AG10803 (cell line): ENCODE results near the gene NEK6.

Source experiments
- DNase-seq: peaks from one replicate; pipeline ENCODE4 v3.0.0; 2010; ENCODE audit warnings: low read depth
- H3K4me3 ChIP-seq: 2 replicates; pipeline ENCODE4 v1.5.1; 2011; ENCODE audit warnings: mild to moderate bottlenecking, low read length, control low read depth
- CTCF ChIP-seq: conservative IDR thresholded peaks from 2 replicates; pipeline ENCODE4 v1.5.1; 2011; ENCODE audit warnings: mild to moderate bottlenecking, low read length, control low read depth, inconsistent platforms

NEK6 gene

GRCh38 chr9:124358631-124359030, 100.9 kb downstream of the NEK6 start:
- H3K4me3 ChIP-seq: no peak overlapping the region
- DNase-seq: no peak
- no peak for TF ChIP-seq CTCF

- DNase-seq: no peak
- no peak for TF ChIP-seq CTCF
- no peak overlapping the region for H3K4me3 ChIP-seq
Observed at GRCh38 chr9:124359426-124359825, 101.7 kb downstream of the NEK6 start.

GRCh38 chr9:124359855-124360678, 102.3 kb downstream of the NEK6 start:
- no peak overlapping the region for H3K4me3 ChIP-seq
- no peak for DNase-seq
- TF ChIP-seq CTCF: no peak

GRCh38 chr9:124361128-124361527, 103.4 kb downstream of the NEK6 start:
- H3K4me3 ChIP-seq: no peak overlapping the region
- DNase-seq: no peak
- no peak for TF ChIP-seq CTCF

DNA sequence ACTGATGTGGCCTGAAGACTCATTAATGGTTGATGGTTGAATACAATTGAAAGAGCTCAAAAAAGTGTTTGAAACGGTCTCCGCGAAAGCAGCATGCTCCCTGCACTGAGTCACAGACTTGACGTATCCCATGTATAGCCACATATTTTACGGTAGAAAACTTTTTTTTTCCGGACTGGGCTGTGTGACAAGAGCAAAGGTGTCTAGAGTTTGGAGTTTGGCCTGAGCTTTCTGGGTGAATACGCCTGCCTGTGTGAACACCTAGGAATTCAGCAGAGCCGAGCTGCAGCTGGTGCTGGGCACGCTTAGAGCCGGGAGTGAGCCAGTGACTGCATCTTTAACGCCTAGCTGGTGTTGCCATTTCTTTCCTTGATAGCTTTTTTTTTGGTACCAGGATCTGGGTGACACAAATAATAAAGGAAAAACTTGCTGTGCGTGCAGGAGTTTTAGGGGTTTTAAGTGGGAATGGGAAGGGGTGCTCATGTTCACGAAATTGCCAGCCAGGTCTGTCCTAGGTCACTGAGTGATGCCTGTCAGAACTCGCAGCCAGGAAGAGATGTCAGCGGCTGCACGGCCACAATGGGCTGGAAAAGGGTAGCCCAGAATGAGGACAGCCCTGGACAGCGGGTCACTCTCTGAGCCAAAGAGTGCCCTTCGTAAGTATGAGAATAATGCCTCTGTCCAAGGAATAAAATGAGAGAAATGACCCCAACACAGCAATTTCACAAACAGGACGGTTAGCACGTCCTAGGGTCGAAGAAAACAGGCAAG, 105.8 kb downstream of the NEK6 start:
- TF ChIP-seq CTCF: no peak
- DNase-seq: no peak
- H3K4me3 ChIP-seq: no peak overlapping the region

GRCh38 chr9:124364141-124364540, 106.4 kb downstream of the NEK6 start:
- no peak for DNase-seq
- H3K4me3 ChIP-seq: no peak overlapping the region
- no peak for TF ChIP-seq CTCF

- no peak for TF ChIP-seq CTCF
- H3K4me3 ChIP-seq: no peak overlapping the region
- DNase-seq: no peak
Observed at GRCh38 chr9:124365036-124365435, 107.3 kb downstream of the NEK6 start.
